ENCODE measurements around the gene RXRB.

RXRB gene

DNA sequence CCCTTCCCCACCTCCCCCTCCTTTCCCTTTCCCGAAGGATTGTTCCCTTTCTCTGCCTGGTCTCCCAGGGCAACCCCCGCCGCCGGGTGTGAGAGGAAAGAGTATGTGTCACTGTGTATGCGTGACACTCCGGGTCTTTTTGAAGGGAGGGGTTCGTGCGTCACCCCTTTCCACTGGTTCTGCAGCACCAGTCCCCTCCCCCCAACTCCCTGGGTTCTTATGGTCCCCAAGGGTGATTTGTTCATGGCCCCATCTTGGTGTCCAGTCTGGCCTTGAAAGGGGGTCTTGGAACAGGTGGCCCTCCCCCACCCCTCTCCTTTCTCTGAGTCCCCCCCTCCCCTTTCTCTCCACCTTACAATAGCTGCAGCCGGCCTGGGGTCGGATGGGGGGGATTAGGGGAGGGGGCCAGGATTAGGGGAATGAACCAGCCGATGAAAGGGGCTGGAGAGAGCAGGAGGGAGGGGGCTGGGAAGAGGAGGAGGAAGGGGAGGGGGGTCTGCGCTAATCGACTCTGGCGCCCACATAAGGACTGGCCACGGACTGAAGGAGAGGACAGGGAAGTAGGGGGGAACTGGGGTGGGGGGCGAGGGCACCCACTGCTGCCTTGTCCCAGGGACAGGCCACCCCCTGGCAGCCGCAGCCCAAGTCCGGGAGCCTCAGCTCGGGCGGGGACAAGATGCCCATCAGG lies 6.5 kb upstream of the RXRB start:
- Histone ChIP-seq H3K36me3 (replicated peaks; ENCODE audit: low read depth, low read length) (peaks cover 15% of the 10 kb centered on the region), H3K4me3 (ENCODE audit: low read length) (peak overlapping the region; percentile 96), H3K4me1 (ENCODE audit: low read length) (peaks cover 18% of the 10 kb centered on the region), H3K79me2 (ENCODE audit: low read length) (peaks cover 6% of the 10 kb centered on the region), H3K4me2 (ENCODE audit: low read length) (peak overlapping the region; percentile 96), H3K27ac (ENCODE audit: low read length) (no peak overlapping the region), H3K9me3 (ENCODE audit: insufficient read depth, low read length) (no peaks in the 10 kb centered on the region), H2AFZ (ENCODE audit: low read depth, low read length) (no peak overlapping the region), H3K27me3 (ENCODE audit: low read depth, low read length) (no peaks in the 10 kb centered on the region), H3K9ac (ENCODE audit: low read length) (peak overlapping the region; percentile 98), H4K20me1 (ENCODE audit: insufficient read depth, low read length) (no peaks in the 10 kb centered on the region; the same call in 1 of the 2 replicates)
- TF ChIP-seq EZH2phosphoT487 (IDR thresholded peaks at IDR 0.05; ENCODE audit: low read depth): no peak
- TF ChIP-seq, protein P1, sequence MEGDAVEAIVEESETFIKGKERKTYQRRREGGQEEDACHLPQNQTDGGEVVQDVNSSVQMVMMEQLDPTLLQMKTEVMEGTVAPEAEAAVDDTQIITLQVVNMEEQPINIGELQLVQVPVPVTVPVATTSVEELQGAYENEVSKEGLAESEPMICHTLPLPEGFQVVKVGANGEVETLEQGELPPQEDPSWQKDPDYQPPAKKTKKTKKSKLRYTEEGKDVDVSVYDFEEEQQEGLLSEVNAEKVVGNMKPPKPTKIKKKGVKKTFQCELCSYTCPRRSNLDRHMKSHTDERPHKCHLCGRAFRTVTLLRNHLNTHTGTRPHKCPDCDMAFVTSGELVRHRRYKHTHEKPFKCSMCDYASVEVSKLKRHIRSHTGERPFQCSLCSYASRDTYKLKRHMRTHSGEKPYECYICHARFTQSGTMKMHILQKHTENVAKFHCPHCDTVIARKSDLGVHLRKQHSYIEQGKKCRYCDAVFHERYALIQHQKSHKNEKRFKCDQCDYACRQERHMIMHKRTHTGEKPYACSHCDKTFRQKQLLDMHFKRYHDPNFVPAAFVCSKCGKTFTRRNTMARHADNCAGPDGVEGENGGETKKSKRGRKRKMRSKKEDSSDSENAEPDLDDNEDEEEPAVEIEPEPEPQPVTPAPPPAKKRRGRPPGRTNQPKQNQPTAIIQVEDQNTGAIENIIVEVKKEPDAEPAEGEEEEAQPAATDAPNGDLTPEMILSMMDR (IDR thresholded peaks at IDR 0.05; ENCODE audit: low read depth, low read length): no peak

DNA sequence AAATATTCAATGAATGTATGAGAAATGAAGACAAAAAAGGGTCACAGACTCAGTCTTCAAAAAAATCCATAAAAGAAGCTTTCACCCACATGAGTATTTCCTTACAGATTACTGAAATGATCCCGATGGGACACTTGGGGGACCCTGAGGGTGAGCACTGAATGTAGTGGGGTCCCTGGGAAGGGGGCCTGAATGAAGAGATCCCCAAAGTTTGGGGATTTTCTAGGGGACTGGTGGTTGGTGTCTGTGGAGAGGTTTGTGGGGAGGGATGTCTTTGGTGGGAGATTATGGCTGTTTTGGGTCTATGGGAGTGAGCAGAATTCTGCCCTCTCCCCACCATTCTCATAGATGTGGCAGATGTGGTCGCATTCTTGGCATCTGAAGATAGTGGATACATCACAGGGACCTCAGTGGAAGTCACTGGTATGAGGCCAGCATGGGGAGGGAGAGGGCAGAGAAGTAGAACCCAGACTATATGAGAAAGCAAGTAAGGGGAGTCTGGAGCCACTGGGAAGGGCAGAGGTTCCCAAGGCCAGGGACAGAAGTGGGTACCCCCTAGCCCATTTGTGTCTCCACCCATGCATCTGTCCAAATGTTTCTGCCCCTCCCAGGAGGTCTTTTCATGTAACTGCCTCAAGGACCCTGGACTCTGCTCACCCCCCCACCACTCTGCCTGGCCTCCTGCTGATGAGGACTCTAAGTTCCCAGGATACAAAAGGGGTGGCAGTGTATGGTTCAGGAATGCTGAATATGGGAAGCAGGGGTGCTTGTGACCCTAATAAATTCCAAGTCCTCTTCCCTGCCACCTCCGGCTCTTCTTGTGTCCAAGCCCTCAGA lies 5.8 kb upstream of the RXRB start:
- H2AFZ ChIP-seq (ENCODE audit: low read depth, low read length): no peak overlapping the region
- H3K36me3 ChIP-seq (replicated peaks; ENCODE audit: low read depth, low read length): peaks cover 22% of the 10 kb centered on the region
- H3K4me2 ChIP-seq (ENCODE audit: low read length): peak overlapping the region; percentile 71; the same call in 1 of the 2 replicates
- peaks cover 13% of the 10 kb centered on the region for H3K79me2 ChIP-seq (ENCODE audit: low read length)
- no peaks in the 10 kb centered on the region for H3K9me3 ChIP-seq (ENCODE audit: insufficient read depth, low read length)
- no peaks in the 10 kb centered on the region; the same call in 1 of the 2 replicates for H4K20me1 ChIP-seq (ENCODE audit: insufficient read depth, low read length)
- H3K4me1 ChIP-seq (ENCODE audit: low read length): peaks cover 26% of the 10 kb centered on the region
- no peak for TF ChIP-seq EZH2phosphoT487 (IDR thresholded peaks at IDR 0.05; ENCODE audit: low read depth)
- TF ChIP-seq, protein P1 (IDR thresholded peaks at IDR 0.05; ENCODE audit: low read depth, low read length): no peak
- H3K9ac ChIP-seq (ENCODE audit: low read length): no peak overlapping the region
- H3K27me3 ChIP-seq (ENCODE audit: low read depth, low read length): no peaks in the 10 kb centered on the region
- no peak overlapping the region for H3K4me3 ChIP-seq (ENCODE audit: low read length)
- no peak overlapping the region for H3K27ac ChIP-seq (ENCODE audit: low read length)

DNA sequence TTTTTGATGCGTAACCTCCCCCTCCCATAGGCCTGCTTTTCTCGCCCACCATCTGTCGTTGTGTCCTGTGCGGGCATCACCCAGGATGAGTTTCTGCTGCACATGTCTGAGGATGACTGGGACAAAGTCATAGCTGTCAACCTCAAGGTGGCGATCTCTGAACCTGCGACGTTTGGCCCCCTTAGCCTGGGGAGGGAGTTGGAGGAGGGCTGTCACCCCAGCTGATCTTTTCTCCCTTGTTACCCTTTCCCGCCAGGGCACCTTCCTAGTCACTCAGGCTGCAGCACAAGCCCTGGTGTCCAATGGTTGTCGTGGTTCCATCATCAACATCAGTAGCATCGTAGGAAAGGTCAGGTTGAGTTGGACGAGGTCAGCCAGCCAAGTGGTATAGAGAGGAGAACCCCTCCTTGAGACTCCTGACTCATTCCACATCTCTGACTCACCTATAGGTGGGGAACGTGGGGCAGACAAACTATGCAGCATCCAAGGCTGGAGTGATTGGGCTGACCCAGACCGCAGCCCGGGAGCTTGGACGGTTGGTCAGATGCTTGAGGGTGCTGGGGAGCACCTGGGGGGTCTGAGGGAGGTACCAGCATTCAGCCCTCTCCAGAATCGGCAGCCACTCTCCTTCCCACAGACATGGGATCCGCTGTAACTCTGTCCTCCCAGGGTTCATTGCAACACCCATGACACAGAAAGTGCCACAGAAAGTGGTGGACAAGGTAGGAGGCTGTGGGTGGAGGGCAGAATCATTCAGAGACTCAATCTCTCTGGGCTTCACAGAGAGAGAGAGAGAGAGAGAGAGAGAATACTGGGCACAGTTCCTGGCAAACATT lies 4.9 kb upstream of the RXRB start:
- TF ChIP-seq EZH2phosphoT487 (IDR thresholded peaks at IDR 0.05; ENCODE audit: low read depth): no peak
- TF ChIP-seq, protein P1 (IDR thresholded peaks at IDR 0.05; ENCODE audit: low read depth, low read length): peak; percentile 38
- peaks cover 26% of the 10 kb centered on the region for H3K4me1 ChIP-seq (ENCODE audit: low read length)
- peak overlapping the region; percentile 71 for H3K4me2 ChIP-seq (ENCODE audit: low read length)
- peak overlapping the region; percentile 72 for H3K27ac ChIP-seq (ENCODE audit: low read length)
- H2AFZ ChIP-seq (ENCODE audit: low read depth, low read length): no peak overlapping the region
- no peaks in the 10 kb centered on the region; the same call in 1 of the 2 replicates for H4K20me1 ChIP-seq (ENCODE audit: insufficient read depth, low read length)
- peaks cover 19% of the 10 kb centered on the region for H3K79me2 ChIP-seq (ENCODE audit: low read length)
- H3K9me3 ChIP-seq (ENCODE audit: insufficient read depth, low read length): no peaks in the 10 kb centered on the region
- H3K4me3 ChIP-seq (ENCODE audit: low read length): peak overlapping the region; percentile 99
- H3K27me3 ChIP-seq (ENCODE audit: low read depth, low read length): no peaks in the 10 kb centered on the region
- H3K36me3 ChIP-seq (replicated peaks; ENCODE audit: low read depth, low read length): peaks cover 22% of the 10 kb centered on the region
- peak overlapping the region; percentile 95 for H3K9ac ChIP-seq (ENCODE audit: low read length)
